H9 (cell line): ENCODE measurements around the gene HS1BP3. TPM values are rescaled to one million over a fixed set of nuclear protein-coding genes. Genes with fewer than 3 reads are reported as not detected.

Experiments used
- DNase-seq: peaks from one replicate; pipeline ENCODE4 v3.0.0-alpha.2; 2017
- H2AFZ ChIP-seq: one replicate; pipeline ENCODE4 v1.6.1; 2013; ENCODE audit warnings: mild to moderate bottlenecking, low read length, control low read depth, moderate library complexity
- H2AK5ac ChIP-seq: 2 replicates; pipeline ENCODE4 v1.6.1; 2013; ENCODE audit warnings: low read length, control low read depth, mixed read lengths; ENCODE audit not compliant: insufficient read length
- H2BK120ac ChIP-seq: one replicate; pipeline ENCODE4 v1.6.1; 2013; ENCODE audit warnings: low read depth, mild to moderate bottlenecking, low read length, control low read depth, inconsistent platforms; ENCODE audit not compliant: poor library complexity, severe bottlenecking
- H2BK12ac ChIP-seq: 2 replicates; pipeline ENCODE4 v1.6.1; 2013; ENCODE audit warnings: low read length, control low read depth, mixed read lengths, low read depth; ENCODE audit not compliant: insufficient read length
- H2BK15ac ChIP-seq: 2 replicates; pipeline ENCODE4 v1.6.1; 2013; ENCODE audit warnings: low read depth, low read length, control low read depth
- H2BK20ac ChIP-seq: one replicate; pipeline ENCODE4 v1.6.1; 2013; ENCODE audit warnings: low read depth, mild to moderate bottlenecking, low read length, control low read depth, inconsistent platforms; ENCODE audit not compliant: poor library complexity, severe bottlenecking
- H2BK5ac ChIP-seq: 2 replicates; pipeline ENCODE4 v1.6.1; 2013; ENCODE audit warnings: low read length, control low read depth, mixed read lengths; ENCODE audit not compliant: insufficient read length
- H3K14ac ChIP-seq: 2 replicates; pipeline ENCODE4 v1.6.1; 2013; ENCODE audit warnings: low read length, control low read depth; ENCODE audit not compliant: insufficient read depth
- H3K18ac ChIP-seq: 2 replicates; pipeline ENCODE4 v1.6.1; 2013; ENCODE audit warnings: low read depth, mild to moderate bottlenecking, mixed read lengths, low read length, control low read depth; ENCODE audit not compliant: insufficient read length
- H3K23ac ChIP-seq: 2 replicates; pipeline ENCODE4 v1.6.1; 2013; ENCODE audit warnings: low read length, control low read depth, mixed read lengths, low read depth; ENCODE audit not compliant: insufficient read length
- H3K23me2 ChIP-seq: 2 replicates; pipeline ENCODE4 v1.6.1; 2013; ENCODE audit warnings: low read depth, mild to moderate bottlenecking, mixed read lengths, low read length, control low read depth; ENCODE audit not compliant: insufficient read length, poor library complexity, severe bottlenecking
- H3K27ac ChIP-seq: 2 replicates; pipeline ENCODE4 v1.5.1; 2013; ENCODE audit warnings: low read length, control low read depth, mixed read lengths, low read depth; ENCODE audit not compliant: insufficient read length
- H3K27me3 ChIP-seq: 2 replicates; pipeline ENCODE4 v1.6.1; 2013; ENCODE audit warnings: low read length, control low read depth, inconsistent platforms; ENCODE audit not compliant: insufficient read depth
- H3K4ac ChIP-seq: 2 replicates; pipeline ENCODE4 v1.6.1; 2013; ENCODE audit warnings: low read depth, mild to moderate bottlenecking, control low read depth, inconsistent platforms, low read length, moderate library complexity
- H3K4me1 ChIP-seq: 2 replicates; pipeline ENCODE4 v1.6.1; 2013; ENCODE audit warnings: low read length, control low read depth, inconsistent platforms; ENCODE audit not compliant: insufficient read depth
- H3K4me2 ChIP-seq: 2 replicates; pipeline ENCODE4 v1.6.1; 2013; ENCODE audit warnings: low read length, control low read depth, mixed read lengths; ENCODE audit not compliant: insufficient read length, insufficient read depth
- H3K56ac ChIP-seq: 2 replicates; pipeline ENCODE4 v1.6.1; 2013; ENCODE audit warnings: low read depth, mild to moderate bottlenecking, mixed read lengths, low read length, control low read depth; ENCODE audit not compliant: insufficient read length
- H3K79me1 ChIP-seq: 2 replicates; pipeline ENCODE4 v1.6.1; 2013; ENCODE audit warnings: low read depth, mild to moderate bottlenecking, moderate library complexity, low read length, control low read depth, inconsistent platforms; ENCODE audit not compliant: insufficient read depth, poor library complexity, severe bottlenecking
- H3K79me2 ChIP-seq: 2 replicates; pipeline ENCODE4 v1.6.1; 2013; ENCODE audit warnings: low read length, control low read depth, inconsistent platforms; ENCODE audit not compliant: insufficient read depth
- H3K9ac ChIP-seq: 2 replicates; pipeline ENCODE4 v1.6.1; 2013; ENCODE audit warnings: low read length, control low read depth, mixed read lengths; ENCODE audit not compliant: insufficient read length; ENCODE audit errors: extremely low read depth
- H3K9me3 ChIP-seq: one replicate; pipeline ENCODE4 v1.6.1; 2013; ENCODE audit warnings: low read depth, low read length, inconsistent platforms; ENCODE audit not compliant: control insufficient read depth
- H3T11ph ChIP-seq: one replicate; pipeline ENCODE4 v1.6.1; 2013; ENCODE audit warnings: mild to moderate bottlenecking, low read length, control low read depth, inconsistent platforms
- H4K20me1 ChIP-seq: one replicate; pipeline ENCODE4 v1.6.1; 2013; ENCODE audit not compliant: control insufficient read depth, insufficient read length, insufficient read depth
- H4K5ac ChIP-seq: 2 replicates; pipeline ENCODE4 v1.6.1; 2013; ENCODE audit warnings: low read depth, mild to moderate bottlenecking, mixed read lengths, low read length, control low read depth; ENCODE audit not compliant: insufficient read length
- H4K8ac ChIP-seq: replicated peaks from 2 replicates; pipeline ENCODE4 v1.6.1; 2013; ENCODE audit warnings: low read length, control low read depth, mixed read lengths, low read depth; ENCODE audit not compliant: insufficient read length
- H4K91ac ChIP-seq: 2 replicates; pipeline ENCODE4 v1.6.1; 2013; ENCODE audit warnings: low read depth, mild to moderate bottlenecking, moderate library complexity, mixed read lengths, low read length, control low read depth; ENCODE audit not compliant: insufficient read length
- H3K27ac Mint-ChIP-seq, 3 experiments: 2 replicates in 2 of 3; 3 replicates in 1 of 3; pipeline ENCODE4 v1.8.0; 2020 to 2021; ENCODE audit warnings: mixed read lengths in 3 of 3, mild to moderate bottlenecking in 1 of 3, moderate library complexity in 1 of 3
- H3K27me3 Mint-ChIP-seq: 2 replicates; pipeline ENCODE4 v1.8.0; 2021; ENCODE audit warnings: low read depth, mild to moderate bottlenecking, moderate library complexity, mixed read lengths
- H3K36me3 Mint-ChIP-seq, 3 experiments: 2 replicates in 2 of 3; 3 replicates in 1 of 3; pipeline ENCODE4 v1.8.0; 2020 to 2021; ENCODE audit warnings: low read depth in 3 of 3, mixed read lengths in 3 of 3; ENCODE audit not compliant: insufficient read depth in 1 of 3
- H3K4me1 Mint-ChIP-seq, 2 experiments: 2 replicates each; pipeline ENCODE4 v1.8.0; 2020; ENCODE audit warnings: mixed read lengths in 2 of 2
- H3K4me3 Mint-ChIP-seq, 2 experiments: 2 replicates in 1 of 2; 3 replicates in 1 of 2; pipeline ENCODE4 v1.8.0; 2020 to 2021; ENCODE audit warnings: mild to moderate bottlenecking in 2 of 2, mixed read lengths in 2 of 2, moderate library complexity in 1 of 2
- H3K9me3 Mint-ChIP-seq, 2 experiments: 2 replicates in 1 of 2; 3 replicates in 1 of 2; pipeline ENCODE4 v1.8.0; 2020; ENCODE audit warnings: mild to moderate bottlenecking in 2 of 2, mixed read lengths in 2 of 2, moderate library complexity in 1 of 2
- WGBS: extraction: QIAGEN DNeasy Blood & Tissue Kit; methylation state at CpG from one replicate; pipeline ENCODE4 v1.1.7; 2013; ENCODE audit warnings: missing lambda C conversion rate, low lambda C conversion rate, mixed read lengths; ENCODE audit not compliant: insufficient read length; ENCODE audit errors: extremely low coverage; 5-methylcytosine and 5-hydroxymethylcytosine counted together
- total RNA-seq: library from RNA; stranded (reverse); gene quantifications from 2 replicates; pipeline ENCODE4 v1.2.1, GENCODE V29; 2021
- TF ChIP-seq, protein P1 (sequence below): fragments of 200-600 bp; sonication (generic); conservative IDR thresholded peaks from 3 replicates; pipeline ENCODE4 v1.8.0; 2021; ENCODE audit warnings: antibody characterized with exemption, mild to moderate bottlenecking

The HS1BP3 gene
- total RNA-seq, 1 experiment from 2014 or later: 11.1 TPM

GRCh38 chr2:20578266-20578894 lies 72.5 kb downstream of the HS1BP3 start:
- Histone ChIP-seq H3K27me3 (no peaks in the 10 kb centered on the region), H2BK15ac (no peak overlapping the region), H2AK5ac (peak overlapping the region; percentile 37), H4K8ac (no peak overlapping the region), H4K91ac (no peak overlapping the region), H2BK20ac (no peak overlapping the region), H3K23me2 (no peaks in the 10 kb centered on the region), H4K5ac (no peak overlapping the region), H3K79me1 (no peaks in the 10 kb centered on the region), H3K4me2 (no peak overlapping the region), H3K9me3 (no peaks in the 10 kb centered on the region), H2BK5ac (no peak overlapping the region), H3K9ac (no peak overlapping the region), H3K4ac (no peak overlapping the region; the same call in 1 of the 2 replicates), H3K56ac (no peak overlapping the region), H3K14ac (no peak overlapping the region), H3K23ac (no peak overlapping the region), H3K18ac (no peak overlapping the region), H4K20me1 (no peaks in the 10 kb centered on the region), H3T11ph (no peak overlapping the region), H3K79me2 (no peaks in the 10 kb centered on the region), H2BK12ac (no peak overlapping the region), H2AFZ (no peak overlapping the region), H3K4me1 (no peaks in the 10 kb centered on the region), H3K27ac (no peak overlapping the region), H2BK120ac (no peak overlapping the region)
- Mint-ChIP-seq H3K27ac (peak overlapping the region in 1 of 3 experiments; percentile 44; a peak in 1 of 7 replicates), H3K36me3 (no peaks in the 10 kb centered on the region; a peak in 2 of 7 replicates), H3K9me3 (peaks cover 6 to 8% of the 10 kb centered on the region in 2 experiments; a peak in 4 of 5 replicates), H3K4me1 (peaks cover 0 to 4% of the 10 kb centered on the region in 2 experiments; a peak in 1 of 4 replicates), H3K27me3 (0 out of 2 replicates have a peak, but pooled peaks cover 1% of the 10 kb centered on the region), H3K4me3 (peak overlapping the region in 1 of 2 experiments; percentile 14; a peak in 1 of 5 replicates)
- WGBS: no CpG with 5 or more reads among the region's 6 CpGs
- no peak for DNase-seq
- TF ChIP-seq, protein P1, sequence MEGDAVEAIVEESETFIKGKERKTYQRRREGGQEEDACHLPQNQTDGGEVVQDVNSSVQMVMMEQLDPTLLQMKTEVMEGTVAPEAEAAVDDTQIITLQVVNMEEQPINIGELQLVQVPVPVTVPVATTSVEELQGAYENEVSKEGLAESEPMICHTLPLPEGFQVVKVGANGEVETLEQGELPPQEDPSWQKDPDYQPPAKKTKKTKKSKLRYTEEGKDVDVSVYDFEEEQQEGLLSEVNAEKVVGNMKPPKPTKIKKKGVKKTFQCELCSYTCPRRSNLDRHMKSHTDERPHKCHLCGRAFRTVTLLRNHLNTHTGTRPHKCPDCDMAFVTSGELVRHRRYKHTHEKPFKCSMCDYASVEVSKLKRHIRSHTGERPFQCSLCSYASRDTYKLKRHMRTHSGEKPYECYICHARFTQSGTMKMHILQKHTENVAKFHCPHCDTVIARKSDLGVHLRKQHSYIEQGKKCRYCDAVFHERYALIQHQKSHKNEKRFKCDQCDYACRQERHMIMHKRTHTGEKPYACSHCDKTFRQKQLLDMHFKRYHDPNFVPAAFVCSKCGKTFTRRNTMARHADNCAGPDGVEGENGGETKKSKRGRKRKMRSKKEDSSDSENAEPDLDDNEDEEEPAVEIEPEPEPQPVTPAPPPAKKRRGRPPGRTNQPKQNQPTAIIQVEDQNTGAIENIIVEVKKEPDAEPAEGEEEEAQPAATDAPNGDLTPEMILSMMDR: no peak
